Keratinocyte (primary cell): ENCODE measurements around the gene ETFA. TPM values are rescaled to one million over a fixed set of nuclear protein-coding genes. Genes with fewer than 3 reads are reported as not detected.

Experiments used
- DNase-seq: peaks from one replicate; pipeline ENCODE4 v3.0.0-alpha.2; 2011; ENCODE audit warnings: low read depth, missing footprints, low spot score
- FAIRE-seq: peaks from 2 replicates; lab custom pipeline; 2011; peaks lifted over from hg19 to GRCh38; lab: Jason Lieb, UNC
- H2AFZ ChIP-seq: 2 replicates; pipeline ENCODE4 v1.6.0; 2012; ENCODE audit warnings: low read length, control low read depth, inconsistent platforms; ENCODE audit not compliant: control insufficient read depth
- H3K27ac ChIP-seq: 2 replicates; pipeline ENCODE4 v1.5.1; 2011; ENCODE audit warnings: low read length; ENCODE audit not compliant: control insufficient read depth, insufficient read depth
- H3K27me3 ChIP-seq: 3 replicates; pipeline ENCODE4 v1.6.0; 2011; ENCODE audit warnings: low read length; ENCODE audit not compliant: control insufficient read depth, insufficient read depth; ENCODE audit errors: extremely low read depth
- H3K36me3 ChIP-seq, 2 experiments: 2 replicates in 1 of 2; 3 replicates in 1 of 2; pipeline ENCODE4 v1.5.1; 2011; ENCODE audit warnings: low read length in 2 of 2, mild to moderate bottlenecking in 1 of 2; ENCODE audit not compliant: control insufficient read depth in 2 of 2, insufficient read depth in 2 of 2; ENCODE audit errors: extremely low read depth in 1 of 2
- H3K4me1 ChIP-seq: 3 replicates; pipeline ENCODE4 v1.5.1; 2011; ENCODE audit warnings: low read length; ENCODE audit not compliant: control insufficient read depth, insufficient read depth; ENCODE audit errors: extremely low read depth
- H3K4me2 ChIP-seq: 3 replicates; pipeline ENCODE4 v1.6.0; 2011; ENCODE audit warnings: low read depth, low read length; ENCODE audit not compliant: control insufficient read depth, insufficient read depth; ENCODE audit errors: extremely low read depth
- H3K4me3 ChIP-seq, 3 experiments: fragments of 200-600 bp in 1 of 3; sonication (generic) in 1 of 3; 2 replicates in 2 of 3; 3 replicates in 1 of 3; pipeline ENCODE4 v1.5.1; 2011 to 2016; ENCODE audit warnings: low read length in 3 of 3, mild to moderate bottlenecking in 3 of 3, control low read depth in 2 of 3, inconsistent platforms in 1 of 3, low read depth in 1 of 3, mixed read lengths in 1 of 3, mixed run types in 1 of 3, moderate library complexity in 1 of 3; ENCODE audit not compliant: control insufficient read depth in 2 of 3, insufficient read depth in 2 of 3; ENCODE audit errors: extremely low read depth in 1 of 3
- H3K79me2 ChIP-seq: 2 replicates; pipeline ENCODE4 v1.6.0; 2012; ENCODE audit warnings: low read length; ENCODE audit not compliant: control insufficient read depth, insufficient read depth
- H3K9ac ChIP-seq: 3 replicates; pipeline ENCODE4 v1.6.0; 2011; ENCODE audit warnings: low read length; ENCODE audit not compliant: control insufficient read depth, insufficient read depth; ENCODE audit errors: extremely low read depth
- H3K9me1 ChIP-seq: 3 replicates; pipeline ENCODE4 v1.6.0; 2011; ENCODE audit warnings: low read length; ENCODE audit not compliant: control insufficient read depth, insufficient read depth; ENCODE audit errors: extremely low read depth
- H3K9me3 ChIP-seq: 2 replicates; pipeline ENCODE4 v1.5.1; 2012; ENCODE audit warnings: low read depth, low read length; ENCODE audit not compliant: control insufficient read depth
- H4K20me1 ChIP-seq: 3 replicates; pipeline ENCODE4 v1.6.0; 2011; ENCODE audit warnings: low read length; ENCODE audit not compliant: control insufficient read depth, insufficient read depth; ENCODE audit errors: extremely low read depth
- EZH2 ChIP-seq: IDR thresholded peaks from one replicate; pipeline ENCODE4 v1.6.1; 2012; ENCODE audit warnings: inconsistent platforms, mild to moderate bottlenecking, low read length, moderate library complexity
- dilution Hi-C: fragments of 300-500 bp; cut with MboI; formaldehyde crosslinking; loops from one replicate; pipeline ENCODE4 v1.7.0; 2020; ENCODE audit warnings: low sequenced_read_pairs; ENCODE audit not compliant: extremely low pct_ligation_motif_present
- polyA plus RNA-seq, 5 experiments: library from polyadenylated mRNA; depleted of rRNA in 3 of 5; stranded (reverse) in 3 of 5; stranded (forward) in 1 of 5; unstranded in 1 of 5; fragments of >200 nt; gene quantifications; 1 replicate in 1 of 5; 2 replicates in 3 of 5; 3 replicates in 1 of 5; pipeline versions ENCODE4 v1.2.1 to v1.2.3, GENCODE V29; 2011 to 2012; ENCODE audit warnings: missing spikeins in 2 of 5, low read depth in 1 of 5, low replicate concordance in 1 of 5
- TF ChIP-seq, protein P1 (sequence below), 3 experiments: IDR thresholded peaks in 1 of 3; conservative IDR thresholded peaks in 1 of 3; optimal IDR thresholded peaks in 1 of 3; 2 replicates in 2 of 3; 3 replicates in 1 of 3; pipeline versions ENCODE3 to v1.5.1; 2011; ENCODE audit warnings: low read length in 3 of 3, mild to moderate bottlenecking in 3 of 3, moderate library complexity in 2 of 3, control low read depth in 1 of 3, inconsistent platforms in 1 of 3; ENCODE audit not compliant: insufficient read depth in 2 of 3; ENCODE audit errors: extremely low read depth in 1 of 3

Gene ETFA
- polyA plus RNA-seq, 1 donor (not counting 4 experiments of a cell fraction or from before 2014, with no cell fraction given), result 230 TPM

DNA sequence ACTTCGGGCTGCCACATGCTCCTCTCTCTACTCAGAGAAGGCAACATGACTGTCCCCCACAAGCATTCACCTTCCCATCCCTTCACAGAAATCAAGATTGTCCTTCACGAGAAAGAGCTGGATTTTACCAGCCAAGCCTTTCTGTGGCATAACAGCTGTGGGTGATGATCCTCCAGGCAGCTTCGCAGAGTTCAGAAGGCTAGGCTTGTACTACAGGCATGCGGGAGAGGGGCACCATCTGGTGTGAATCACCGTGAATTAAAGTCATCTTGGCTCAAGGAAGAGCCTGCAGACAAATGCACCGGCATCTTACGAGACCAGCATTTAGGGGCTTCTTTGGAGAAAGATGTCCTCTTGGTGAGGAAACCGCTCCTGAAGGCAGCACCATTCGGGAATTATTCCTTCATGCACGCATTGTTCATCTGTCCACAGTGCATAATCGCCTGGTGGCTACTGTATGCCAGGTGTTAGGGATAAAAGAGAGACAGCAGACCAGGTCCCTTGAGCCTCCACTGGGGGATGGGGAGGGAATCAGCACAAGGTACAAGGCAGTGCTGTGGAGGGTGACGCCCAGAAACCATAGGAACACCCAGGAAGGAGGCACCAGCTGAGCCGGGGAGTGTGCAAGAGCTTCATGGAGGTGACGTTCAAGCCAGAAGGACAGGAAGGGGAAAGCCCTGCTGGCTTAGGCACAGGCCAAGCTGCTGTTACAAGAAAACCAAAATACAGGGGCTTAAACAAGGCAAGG, 142.9 kb downstream of the ETFA start:
- H3K79me2 ChIP-seq, result no peaks in the 10 kb centered on the region
- H2AFZ ChIP-seq, result no peak overlapping the region
- dilution Hi-C loops, result no loop called here
- DNase-seq, result no peak
- no peaks in the 10 kb centered on the region for H3K36me3 ChIP-seq
- no peak overlapping the region for H3K4me3 ChIP-seq
- no peak overlapping the region for H3K4me2 ChIP-seq
- H3K27ac ChIP-seq, result no peak overlapping the region
- no peaks in the 10 kb centered on the region for H3K9me1 ChIP-seq
- no peak for FAIRE-seq
- no peaks in the 10 kb centered on the region for H4K20me1 ChIP-seq
- no peaks in the 10 kb centered on the region for H3K4me1 ChIP-seq
- peaks cover 4% of the 10 kb centered on the region for H3K27me3 ChIP-seq
- no peak overlapping the region for H3K9ac ChIP-seq
- no peaks in the 10 kb centered on the region for H3K9me3 ChIP-seq
- TF ChIP-seq, protein P1, sequence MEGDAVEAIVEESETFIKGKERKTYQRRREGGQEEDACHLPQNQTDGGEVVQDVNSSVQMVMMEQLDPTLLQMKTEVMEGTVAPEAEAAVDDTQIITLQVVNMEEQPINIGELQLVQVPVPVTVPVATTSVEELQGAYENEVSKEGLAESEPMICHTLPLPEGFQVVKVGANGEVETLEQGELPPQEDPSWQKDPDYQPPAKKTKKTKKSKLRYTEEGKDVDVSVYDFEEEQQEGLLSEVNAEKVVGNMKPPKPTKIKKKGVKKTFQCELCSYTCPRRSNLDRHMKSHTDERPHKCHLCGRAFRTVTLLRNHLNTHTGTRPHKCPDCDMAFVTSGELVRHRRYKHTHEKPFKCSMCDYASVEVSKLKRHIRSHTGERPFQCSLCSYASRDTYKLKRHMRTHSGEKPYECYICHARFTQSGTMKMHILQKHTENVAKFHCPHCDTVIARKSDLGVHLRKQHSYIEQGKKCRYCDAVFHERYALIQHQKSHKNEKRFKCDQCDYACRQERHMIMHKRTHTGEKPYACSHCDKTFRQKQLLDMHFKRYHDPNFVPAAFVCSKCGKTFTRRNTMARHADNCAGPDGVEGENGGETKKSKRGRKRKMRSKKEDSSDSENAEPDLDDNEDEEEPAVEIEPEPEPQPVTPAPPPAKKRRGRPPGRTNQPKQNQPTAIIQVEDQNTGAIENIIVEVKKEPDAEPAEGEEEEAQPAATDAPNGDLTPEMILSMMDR (optimal IDR thresholded peaks at IDR 0.05 in 1 of 3, IDR thresholded peaks at IDR 0.05 in 1 of 3, conservative IDR thresholded peaks at IDR 0.05 in 1 of 3; ENCODE audit: extremely low read depth in 1 of 3, insufficient read depth in 2 of 3, low read length in 3 of 3), result no peak
- no peak for TF ChIP-seq EZH2

DNA sequence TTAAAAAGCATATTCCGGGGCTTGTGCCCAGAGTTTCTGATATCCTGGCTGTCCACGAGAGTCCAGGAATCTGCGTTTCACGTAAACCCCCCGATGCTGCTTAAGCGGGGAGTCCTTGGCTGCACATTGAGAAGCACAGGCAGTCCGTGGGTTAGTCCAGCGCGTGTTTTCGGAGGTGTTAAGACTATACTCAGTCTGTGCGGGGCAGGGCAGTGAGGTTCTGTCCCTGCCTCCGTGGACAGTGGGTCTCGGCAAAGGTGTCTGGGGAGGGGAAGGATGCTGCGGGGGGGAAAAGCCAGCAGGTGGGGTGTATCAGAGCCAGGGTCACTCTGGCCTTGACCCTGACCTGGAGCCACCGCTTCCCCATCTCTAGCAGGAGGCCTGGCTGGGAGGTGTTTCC, 145.3 kb downstream of the ETFA start:
- no peak for FAIRE-seq
- dilution Hi-C loops, result no loop called here
- DNase-seq, result no peak
- Histone ChIP-seq H3K4me3 (no peak overlapping the region), H3K79me2 (no peaks in the 10 kb centered on the region), H3K4me2 (no peak overlapping the region), H3K36me3 (no peaks in the 10 kb centered on the region), H3K4me1 (peaks cover 3% of the 10 kb centered on the region), H4K20me1 (no peaks in the 10 kb centered on the region), H3K9me1 (no peaks in the 10 kb centered on the region), H2AFZ (no peak overlapping the region), H3K9ac (no peak overlapping the region), H3K27ac (no peak overlapping the region), H3K27me3 (no peaks in the 10 kb centered on the region), H3K9me3 (no peaks in the 10 kb centered on the region)
- TF ChIP-seq EZH2, result no peak
- TF ChIP-seq, protein P1 (optimal IDR thresholded peaks at IDR 0.05 in 1 of 3, IDR thresholded peaks at IDR 0.05 in 1 of 3, conservative IDR thresholded peaks at IDR 0.05 in 1 of 3; ENCODE audit: extremely low read depth in 1 of 3, insufficient read depth in 2 of 3, low read length in 3 of 3), result no peak

Other genes starting within 250 kb of the ETFA start
- gene ISL2, start 25.3 kb upstream of the ETFA start, polyA plus RNA-seq, result not detected in 3 replicates